ENCODE results near the gene TMED6.

GRCh38 chr16:69363281-69363717, 11.7 kb upstream of the TMED6 start:
- no peak for TF ChIP-seq CTCF (IDR thresholded peaks at IDR 0.05; ENCODE audit: control extremely low read depth in 1 of 3, insufficient read depth in 1 of 3, low read depth in 1 of 3, low read length in 3 of 3)
- TF ChIP-seq, protein P1, sequence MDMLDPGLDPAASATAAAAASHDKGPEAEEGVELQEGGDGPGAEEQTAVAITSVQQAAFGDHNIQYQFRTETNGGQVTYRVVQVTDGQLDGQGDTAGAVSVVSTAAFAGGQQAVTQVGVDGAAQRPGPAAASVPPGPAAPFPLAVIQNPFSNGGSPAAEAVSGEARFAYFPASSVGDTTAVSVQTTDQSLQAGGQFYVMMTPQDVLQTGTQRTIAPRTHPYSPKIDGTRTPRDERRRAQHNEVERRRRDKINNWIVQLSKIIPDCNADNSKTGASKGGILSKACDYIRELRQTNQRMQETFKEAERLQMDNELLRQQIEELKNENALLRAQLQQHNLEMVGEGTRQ (IDR thresholded peaks at IDR 0.05; ENCODE audit: low read length): no peak
